ENCODE measurements around the gene TMEM53. TPM values are rescaled to one million over a fixed set of nuclear protein-coding genes. Genes with fewer than 3 reads are reported as not detected.
A peak's percentile ranks its signal among the peaks of the same experiment; 100 is the strongest.

Gene TMEM53
- total and polyA plus RNA-seq, 8 donors: 2.4 to 22.8 (median 7.0) TPM

GRCh38 chr1:44651069-44651468 lies 23.2 kb downstream of the TMEM53 start:
- 77 to 83% (median 80%) methylated on average over 8 of the region's 8 CpGs for WGBS, 5 donors
- H3K9me3 ChIP-seq: no peaks in the 10 kb centered on the region
- H3K27ac ChIP-seq: peak overlapping the region in 1 of 5 donors; percentile 43
- peaks cover 0 to 23% (median 9%) of the 10 kb centered on the region in 4 donors for H3K4me1 ChIP-seq
- H3K4me3 ChIP-seq: no peak overlapping the region
- intact Hi-C loops (cut with DNase I; ENCODE audit: low total_unique reads): loop anchor here (5.0 kb wide), 1 partner anchor 44 kb away; no protein-coding TSS in a partner anchor
- no peak for DNase-seq
- no peaks in the 10 kb centered on the region for H3K27me3 ChIP-seq
- H3K36me3 ChIP-seq: peaks cover 29 to 93% (median 82%) of the 10 kb centered on the region in 4 donors
- TF ChIP-seq POLR2A (IDR thresholded peaks at IDR 0.05): no peak
- no peak for TF ChIP-seq EP300 (IDR thresholded peaks at IDR 0.05)
- no peak for TF ChIP-seq POLR2AphosphoS5 (IDR thresholded peaks at IDR 0.05)
- TF ChIP-seq, protein P1, sequence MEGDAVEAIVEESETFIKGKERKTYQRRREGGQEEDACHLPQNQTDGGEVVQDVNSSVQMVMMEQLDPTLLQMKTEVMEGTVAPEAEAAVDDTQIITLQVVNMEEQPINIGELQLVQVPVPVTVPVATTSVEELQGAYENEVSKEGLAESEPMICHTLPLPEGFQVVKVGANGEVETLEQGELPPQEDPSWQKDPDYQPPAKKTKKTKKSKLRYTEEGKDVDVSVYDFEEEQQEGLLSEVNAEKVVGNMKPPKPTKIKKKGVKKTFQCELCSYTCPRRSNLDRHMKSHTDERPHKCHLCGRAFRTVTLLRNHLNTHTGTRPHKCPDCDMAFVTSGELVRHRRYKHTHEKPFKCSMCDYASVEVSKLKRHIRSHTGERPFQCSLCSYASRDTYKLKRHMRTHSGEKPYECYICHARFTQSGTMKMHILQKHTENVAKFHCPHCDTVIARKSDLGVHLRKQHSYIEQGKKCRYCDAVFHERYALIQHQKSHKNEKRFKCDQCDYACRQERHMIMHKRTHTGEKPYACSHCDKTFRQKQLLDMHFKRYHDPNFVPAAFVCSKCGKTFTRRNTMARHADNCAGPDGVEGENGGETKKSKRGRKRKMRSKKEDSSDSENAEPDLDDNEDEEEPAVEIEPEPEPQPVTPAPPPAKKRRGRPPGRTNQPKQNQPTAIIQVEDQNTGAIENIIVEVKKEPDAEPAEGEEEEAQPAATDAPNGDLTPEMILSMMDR (IDR thresholded peaks at IDR 0.05): no peak

- no peak for DNase-seq
- H3K9me3 ChIP-seq: no peaks in the 10 kb centered on the region
- peak overlapping the region in 1 of 5 donors; percentile 43 for H3K27ac ChIP-seq
- 75 to 89% (median 82%) methylated on average over 19 to 23 of the region's 23 CpGs for WGBS, 5 donors
- TF ChIP-seq, protein P1 (IDR thresholded peaks at IDR 0.05): no peak
- no peak for TF ChIP-seq POLR2A (IDR thresholded peaks at IDR 0.05)
- TF ChIP-seq POLR2AphosphoS5 (IDR thresholded peaks at IDR 0.05): no peak
- no peak for TF ChIP-seq EP300 (IDR thresholded peaks at IDR 0.05)
- H3K36me3 ChIP-seq: peaks cover 37 to 93% (median 88%) of the 10 kb centered on the region in 4 donors
- no peaks in the 10 kb centered on the region for H3K27me3 ChIP-seq
- no peak overlapping the region for H3K4me3 ChIP-seq
- peaks cover under 1 to 29% (median 12%) of the 10 kb centered on the region in 4 donors for H3K4me1 ChIP-seq
- intact Hi-C loops (cut with DNase I; ENCODE audit: low total_unique reads): loop anchor here (5.0 kb wide), 1 partner anchor 43 kb away; no protein-coding TSS in a partner anchor
These were observed 24.0 kb downstream of the TMEM53 start for GRCh38 chr1:44650159-44650831.

- Histone ChIP-seq H3K4me3 (no peak overlapping the region), H3K36me3 (peaks cover 42 to 93% (median 88%) of the 10 kb centered on the region in 4 donors), H3K9me3 (no peaks in the 10 kb centered on the region), H3K4me1 (peaks cover 6 to 34% (median 16%) of the 10 kb centered on the region in 4 donors), H3K27ac (peak overlapping the region in 1 of 5 donors; percentile 43), H3K27me3 (no peaks in the 10 kb centered on the region)
- intact Hi-C loops (cut with DNase I; ENCODE audit: low total_unique reads): loop anchor here (5.0 kb wide), 1 partner anchor 42 kb away; no protein-coding TSS in a partner anchor
- 86 to 92% (median 90%) methylated on average over 13 of the region's 13 CpGs for WGBS, 5 donors
- DNase-seq: no peak
- TF ChIP-seq POLR2AphosphoS5 (IDR thresholded peaks at IDR 0.05) (no peak), EP300 (IDR thresholded peaks at IDR 0.05) (no peak), POLR2A (IDR thresholded peaks at IDR 0.05) (no peak)
- TF ChIP-seq, protein P1 (IDR thresholded peaks at IDR 0.05): no peak
These were observed 24.5 kb downstream of the TMEM53 start for GRCh38 chr1:44649788-44650158.

- intact Hi-C loops (cut with DNase I; ENCODE audit: low total_unique reads): no loop called here
- no peak overlapping the region for H3K27ac ChIP-seq
- peaks cover 7 to 45% (median 24%) of the 10 kb centered on the region in 4 donors for H3K4me1 ChIP-seq
- TF ChIP-seq POLR2A (IDR thresholded peaks at IDR 0.05) (no peak), EP300 (IDR thresholded peaks at IDR 0.05) (no peak), POLR2AphosphoS5 (IDR thresholded peaks at IDR 0.05) (no peak)
- TF ChIP-seq, protein P1 (IDR thresholded peaks at IDR 0.05): no peak
- no peaks in the 10 kb centered on the region for H3K27me3 ChIP-seq
- DNase-seq: peak in 1 of 2 donors; percentile 40
- peaks cover 48 to 93% (median 88%) of the 10 kb centered on the region in 4 donors for H3K36me3 ChIP-seq
- H3K4me3 ChIP-seq: no peak overlapping the region
- WGBS, 5 donors: 68 to 88% (median 77%) methylated on average over 11 to 13 of the region's 13 CpGs
- H3K9me3 ChIP-seq: no peaks in the 10 kb centered on the region
These were observed 25.6 kb downstream of the TMEM53 start for GRCh38 chr1:44648529-44649250.

Measured in stomach (tissue), 9 donors.